BJ (cell line): ENCODE results near the gene PRR36. TPM values are rescaled to one million over a fixed set of nuclear protein-coding genes. Genes with fewer than 3 reads are reported as not detected.

Experiments
- CTCF ChIA-PET: fragments of 350-600 bp; formaldehyde crosslinking; extraction: SDS; loops from one replicate; lab custom pipeline; 2021; ENCODE audit warnings: antibody characterized with exemption, inconsistent platforms; lab: Yijun Ruan, JAX
- POLR2A ChIA-PET: fragments of 300-600 bp; sonication (Branson Sonifier 250); formaldehyde crosslinking; extraction: SDS; loops from one replicate; lab custom pipeline; 2021; ENCODE audit warnings: antibody characterized with exemption; lab: Charles Lee
- DNase-seq: peaks from one replicate; pipeline ENCODE4 v3.0.0-alpha.2; 2011; ENCODE audit warnings: low read depth
- H3K27me3 ChIP-seq: 2 replicates; pipeline ENCODE4 v1.6.0; 2011; ENCODE audit warnings: low read length; ENCODE audit not compliant: control insufficient read depth, insufficient read depth
- H3K36me3 ChIP-seq: 2 replicates; pipeline ENCODE4 v1.5.1; 2011; ENCODE audit warnings: low read length; ENCODE audit not compliant: control insufficient read depth, insufficient read depth
- H3K4me3 ChIP-seq: 2 replicates; pipeline ENCODE4 v1.5.1; 2011; ENCODE audit warnings: low read depth, mild to moderate bottlenecking, control low read depth, low read length
- polyA plus RNA-seq: library from polyadenylated mRNA; depleted of rRNA; stranded (reverse); fragments of >200 nt; gene quantifications from 2 replicates; pipeline ENCODE4 v1.2.3, GENCODE V29; 2011
- TF ChIP-seq, protein P1 (sequence below): IDR thresholded peaks from 2 replicates; pipeline ENCODE4 v1.5.1; 2011; ENCODE audit warnings: low read depth, mild to moderate bottlenecking, control low read depth, inconsistent platforms, low read length, moderate library complexity; ENCODE audit not compliant: insufficient read depth

PRR36 gene
- polyA plus RNA-seq, 1 experiment: not detected

DNA sequence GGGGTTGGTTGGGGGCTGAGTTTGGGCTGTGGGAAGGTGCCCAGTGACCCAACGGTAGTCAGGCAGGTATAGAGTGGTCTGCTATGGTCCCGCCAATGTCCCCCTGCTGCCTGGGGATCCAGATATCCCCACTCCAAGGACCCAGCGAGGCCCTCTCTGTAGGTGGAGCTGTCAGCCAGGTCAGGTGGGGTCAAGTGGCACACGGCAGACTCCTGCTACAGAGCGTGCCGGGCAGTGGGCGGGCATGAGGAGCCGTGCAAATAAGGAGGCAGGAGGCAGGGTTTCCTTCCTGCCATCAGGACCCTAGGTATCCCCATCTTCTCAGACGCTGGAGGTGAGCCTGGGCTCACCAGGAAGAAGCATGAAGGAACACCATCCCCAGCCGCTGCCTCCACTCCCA, 29.2 kb downstream of the PRR36 start:
- POLR2A ChIA-PET: no interaction called here
- Histone ChIP-seq H3K27me3 (no peaks in the 10 kb centered on the region), H3K36me3 (no peaks in the 10 kb centered on the region), H3K4me3 (no peak overlapping the region)
- TF ChIP-seq, protein P1, sequence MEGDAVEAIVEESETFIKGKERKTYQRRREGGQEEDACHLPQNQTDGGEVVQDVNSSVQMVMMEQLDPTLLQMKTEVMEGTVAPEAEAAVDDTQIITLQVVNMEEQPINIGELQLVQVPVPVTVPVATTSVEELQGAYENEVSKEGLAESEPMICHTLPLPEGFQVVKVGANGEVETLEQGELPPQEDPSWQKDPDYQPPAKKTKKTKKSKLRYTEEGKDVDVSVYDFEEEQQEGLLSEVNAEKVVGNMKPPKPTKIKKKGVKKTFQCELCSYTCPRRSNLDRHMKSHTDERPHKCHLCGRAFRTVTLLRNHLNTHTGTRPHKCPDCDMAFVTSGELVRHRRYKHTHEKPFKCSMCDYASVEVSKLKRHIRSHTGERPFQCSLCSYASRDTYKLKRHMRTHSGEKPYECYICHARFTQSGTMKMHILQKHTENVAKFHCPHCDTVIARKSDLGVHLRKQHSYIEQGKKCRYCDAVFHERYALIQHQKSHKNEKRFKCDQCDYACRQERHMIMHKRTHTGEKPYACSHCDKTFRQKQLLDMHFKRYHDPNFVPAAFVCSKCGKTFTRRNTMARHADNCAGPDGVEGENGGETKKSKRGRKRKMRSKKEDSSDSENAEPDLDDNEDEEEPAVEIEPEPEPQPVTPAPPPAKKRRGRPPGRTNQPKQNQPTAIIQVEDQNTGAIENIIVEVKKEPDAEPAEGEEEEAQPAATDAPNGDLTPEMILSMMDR: no peak
- CTCF ChIA-PET: interaction anchor here (1.2 to 1.4 kb wide), 2 partner anchors 8 to 24 kb away, joined by 3 to 5 read pairs; no protein-coding TSS in a partner anchor
- no peak for DNase-seq

DNA sequence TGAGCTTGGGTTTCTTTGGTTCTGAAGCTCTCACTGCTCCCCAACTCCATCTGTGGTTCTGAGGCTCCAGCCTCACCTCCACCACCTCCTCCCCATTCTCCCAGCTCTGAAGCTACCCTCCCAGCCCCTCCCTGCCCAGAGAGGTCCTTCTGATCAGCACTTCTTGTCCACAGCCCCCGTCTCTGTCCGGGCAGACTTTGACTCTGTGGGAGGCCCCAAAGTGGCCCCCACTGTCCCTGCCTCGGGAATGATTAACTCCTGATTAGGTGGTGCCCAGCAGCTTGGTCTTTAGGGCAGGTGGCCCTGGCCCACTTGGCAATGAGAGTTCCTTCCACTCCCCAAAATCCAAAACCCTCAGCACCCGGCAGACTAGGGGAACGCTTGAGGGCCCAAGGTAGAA, 29.8 kb downstream of the PRR36 start:
- Histone ChIP-seq H3K4me3 (no peak overlapping the region), H3K36me3 (no peaks in the 10 kb centered on the region), H3K27me3 (no peaks in the 10 kb centered on the region)
- TF ChIP-seq, protein P1: no peak
- no peak for DNase-seq
- ChIA-PET CTCF (interaction anchor here (1.2 to 1.4 kb wide), 2 partner anchors 8 to 25 kb away, joined by 3 to 5 read pairs; no protein-coding TSS in a partner anchor), POLR2A (no interaction called here)

DNA sequence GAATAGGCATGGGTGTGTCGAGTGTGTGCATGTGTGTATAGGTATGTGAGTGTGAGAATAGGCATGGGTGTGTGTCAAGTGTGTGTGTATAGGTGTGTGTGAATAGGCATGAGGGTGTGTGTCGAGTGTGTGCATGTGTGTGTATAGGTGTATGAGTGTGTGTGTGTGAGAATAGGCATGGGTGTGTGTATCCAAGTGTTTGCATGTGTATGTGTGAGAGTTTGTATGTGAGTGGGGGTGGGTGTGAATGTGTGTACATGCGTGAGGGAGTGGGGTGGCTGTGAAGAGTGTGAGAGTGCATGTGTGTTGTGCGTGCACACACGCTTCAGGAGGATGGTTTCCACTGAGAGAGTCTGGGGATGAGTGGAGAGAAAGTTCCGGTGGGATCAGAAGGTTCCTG, 30.7 kb downstream of the PRR36 start:
- no peak overlapping the region for H3K4me3 ChIP-seq
- no peaks in the 10 kb centered on the region for H3K27me3 ChIP-seq
- ChIA-PET POLR2A (no interaction called here), CTCF (no interaction called here)
- H3K36me3 ChIP-seq: no peaks in the 10 kb centered on the region
- no peak for DNase-seq
- TF ChIP-seq, protein P1: no peak

DNA sequence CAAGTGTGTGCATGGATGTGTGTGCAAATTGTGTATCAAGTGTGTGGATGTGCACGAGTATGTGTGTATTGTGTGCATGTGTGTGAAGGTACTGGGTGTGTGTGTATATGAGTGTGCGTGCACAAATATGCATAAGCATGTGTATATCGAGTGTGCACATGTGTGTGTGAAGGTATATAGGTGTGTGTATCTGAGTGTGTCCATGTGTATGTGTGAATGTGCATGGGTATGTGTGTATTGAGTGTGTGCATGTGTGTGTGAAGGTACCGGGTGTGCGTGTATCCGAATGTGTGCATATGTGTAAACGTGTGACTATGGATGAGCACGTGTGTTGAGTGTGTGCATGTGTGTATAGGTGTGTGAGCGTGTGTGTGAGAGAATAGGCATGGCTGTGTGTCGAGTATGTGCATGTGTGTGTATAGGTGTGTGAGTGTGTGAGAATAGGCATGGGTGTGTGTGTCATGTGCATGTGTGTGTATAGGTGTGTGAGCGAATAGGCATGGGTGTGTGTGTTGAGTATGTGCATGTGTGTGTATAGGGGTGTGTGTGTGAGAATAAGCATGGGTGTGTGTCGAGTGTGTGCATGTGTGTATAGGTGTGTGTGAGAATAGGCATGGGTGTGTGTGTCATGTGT, 31.4 kb downstream of the PRR36 start:
- no peaks in the 10 kb centered on the region for H3K36me3 ChIP-seq
- ChIA-PET CTCF (no interaction called here), POLR2A (no interaction called here)
- DNase-seq: no peak
- H3K4me3 ChIP-seq: no peak overlapping the region
- TF ChIP-seq, protein P1: no peak
- H3K27me3 ChIP-seq: no peaks in the 10 kb centered on the region

DNA sequence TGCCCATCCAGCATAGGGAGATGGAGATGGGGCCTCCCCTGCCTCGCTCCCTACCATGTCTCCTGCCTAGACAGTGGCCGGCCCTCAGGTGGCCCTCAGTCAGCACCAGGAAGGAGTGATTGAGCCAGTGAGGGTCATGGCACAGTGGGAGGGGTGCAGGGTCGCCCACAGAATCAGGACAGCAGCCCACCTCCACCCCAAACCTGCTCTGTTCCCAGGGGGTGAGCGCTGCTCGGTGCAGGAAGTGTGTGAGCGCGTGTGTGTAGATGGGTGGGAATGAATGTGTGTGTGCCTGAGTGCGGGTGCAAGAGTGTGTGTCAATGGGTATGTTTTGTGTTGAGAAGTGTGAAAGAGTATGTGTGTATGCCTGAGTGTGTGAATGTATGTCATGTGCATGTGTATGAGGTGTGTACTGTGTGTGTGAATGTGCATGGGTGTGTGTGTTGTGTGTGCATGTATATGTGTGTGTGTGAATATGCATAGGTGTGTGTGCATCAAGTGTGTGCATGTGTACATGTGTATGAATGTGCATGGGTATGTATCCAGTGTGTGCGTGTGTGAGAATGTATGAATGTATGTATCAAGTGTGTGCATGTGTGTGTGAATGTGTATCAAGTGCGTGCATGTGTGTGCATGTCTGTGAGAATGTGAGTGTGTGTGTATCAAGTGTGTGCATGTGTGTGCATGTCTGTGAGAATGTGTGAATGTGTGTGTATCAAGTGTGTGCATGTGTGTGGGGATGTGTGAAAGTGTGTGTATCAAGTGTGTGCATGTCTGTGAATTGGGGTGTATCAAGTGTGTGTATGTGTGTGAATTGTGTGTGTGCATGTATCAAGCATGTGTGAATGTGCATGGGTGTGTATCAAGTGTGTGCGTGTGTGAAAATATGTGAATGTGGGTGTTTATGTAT, 32.2 kb downstream of the PRR36 start:
- POLR2A ChIA-PET: no interaction called here
- TF ChIP-seq, protein P1: no peak
- no peaks in the 10 kb centered on the region for H3K36me3 ChIP-seq
- CTCF ChIA-PET: no interaction called here
- no peak for DNase-seq
- no peak overlapping the region for H3K4me3 ChIP-seq
- no peaks in the 10 kb centered on the region for H3K27me3 ChIP-seq
